22Rv1 (cell line): ENCODE results near the gene ERAP2.

Experiments used
- H3K27ac ChIP-seq: fragments of 450-650 bp; 2 replicates; pipeline ENCODE4 v1.5.1; 2017
- ZFX ChIP-seq: fragments of 450-650 bp; IDR thresholded peaks from 2 replicates; pipeline ENCODE4 v1.6.1; 2017; ENCODE audit warnings: antibody characterized with exemption, borderline replicate concordance
- TF ChIP-seq, protein P1 (sequence below): fragments of 450-650 bp; IDR thresholded peaks from 2 replicates; pipeline ENCODE4 v1.5.1; 2017; ENCODE audit warnings: mild to moderate bottlenecking

The ERAP2 gene

DNA sequence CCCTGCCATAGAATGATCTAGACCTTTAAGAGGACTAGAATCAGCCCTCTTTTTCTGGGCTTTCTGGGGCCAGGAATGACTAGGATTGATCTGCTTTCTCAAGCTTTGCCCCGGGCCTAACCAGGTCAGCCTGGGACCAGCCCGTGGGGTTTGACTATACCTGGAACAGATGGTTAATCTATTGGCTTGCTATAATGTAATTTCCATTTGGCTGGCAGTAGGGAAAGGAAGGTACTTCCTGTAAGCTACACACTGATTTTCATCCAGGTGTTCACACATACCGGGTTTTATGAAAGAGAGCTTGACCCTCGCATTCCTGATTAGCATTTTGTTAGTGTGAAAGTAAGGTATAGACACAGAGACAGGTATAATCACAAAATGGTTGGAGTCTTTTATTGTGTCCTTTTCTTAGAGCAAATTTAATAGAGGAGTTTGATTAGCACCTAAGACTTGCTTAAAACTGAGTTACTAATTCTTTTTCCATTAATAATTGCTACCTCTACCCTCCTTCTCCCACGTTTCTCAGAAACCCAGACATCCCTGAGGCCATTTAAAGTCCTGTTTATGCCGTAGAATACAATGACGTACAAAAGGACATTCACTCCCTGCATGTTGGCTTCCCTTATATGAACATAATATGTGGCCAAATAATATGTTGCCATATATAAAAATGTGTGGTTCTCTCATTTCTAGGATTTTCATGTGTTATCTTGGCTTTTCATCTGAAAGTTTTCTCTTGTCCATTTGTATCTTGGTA, 76.9 kb downstream of the ERAP2 start:
- H3K27ac ChIP-seq, result no peak overlapping the region
- no peak for TF ChIP-seq ZFX
- TF ChIP-seq, protein P1, sequence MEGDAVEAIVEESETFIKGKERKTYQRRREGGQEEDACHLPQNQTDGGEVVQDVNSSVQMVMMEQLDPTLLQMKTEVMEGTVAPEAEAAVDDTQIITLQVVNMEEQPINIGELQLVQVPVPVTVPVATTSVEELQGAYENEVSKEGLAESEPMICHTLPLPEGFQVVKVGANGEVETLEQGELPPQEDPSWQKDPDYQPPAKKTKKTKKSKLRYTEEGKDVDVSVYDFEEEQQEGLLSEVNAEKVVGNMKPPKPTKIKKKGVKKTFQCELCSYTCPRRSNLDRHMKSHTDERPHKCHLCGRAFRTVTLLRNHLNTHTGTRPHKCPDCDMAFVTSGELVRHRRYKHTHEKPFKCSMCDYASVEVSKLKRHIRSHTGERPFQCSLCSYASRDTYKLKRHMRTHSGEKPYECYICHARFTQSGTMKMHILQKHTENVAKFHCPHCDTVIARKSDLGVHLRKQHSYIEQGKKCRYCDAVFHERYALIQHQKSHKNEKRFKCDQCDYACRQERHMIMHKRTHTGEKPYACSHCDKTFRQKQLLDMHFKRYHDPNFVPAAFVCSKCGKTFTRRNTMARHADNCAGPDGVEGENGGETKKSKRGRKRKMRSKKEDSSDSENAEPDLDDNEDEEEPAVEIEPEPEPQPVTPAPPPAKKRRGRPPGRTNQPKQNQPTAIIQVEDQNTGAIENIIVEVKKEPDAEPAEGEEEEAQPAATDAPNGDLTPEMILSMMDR, result no peak

DNA sequence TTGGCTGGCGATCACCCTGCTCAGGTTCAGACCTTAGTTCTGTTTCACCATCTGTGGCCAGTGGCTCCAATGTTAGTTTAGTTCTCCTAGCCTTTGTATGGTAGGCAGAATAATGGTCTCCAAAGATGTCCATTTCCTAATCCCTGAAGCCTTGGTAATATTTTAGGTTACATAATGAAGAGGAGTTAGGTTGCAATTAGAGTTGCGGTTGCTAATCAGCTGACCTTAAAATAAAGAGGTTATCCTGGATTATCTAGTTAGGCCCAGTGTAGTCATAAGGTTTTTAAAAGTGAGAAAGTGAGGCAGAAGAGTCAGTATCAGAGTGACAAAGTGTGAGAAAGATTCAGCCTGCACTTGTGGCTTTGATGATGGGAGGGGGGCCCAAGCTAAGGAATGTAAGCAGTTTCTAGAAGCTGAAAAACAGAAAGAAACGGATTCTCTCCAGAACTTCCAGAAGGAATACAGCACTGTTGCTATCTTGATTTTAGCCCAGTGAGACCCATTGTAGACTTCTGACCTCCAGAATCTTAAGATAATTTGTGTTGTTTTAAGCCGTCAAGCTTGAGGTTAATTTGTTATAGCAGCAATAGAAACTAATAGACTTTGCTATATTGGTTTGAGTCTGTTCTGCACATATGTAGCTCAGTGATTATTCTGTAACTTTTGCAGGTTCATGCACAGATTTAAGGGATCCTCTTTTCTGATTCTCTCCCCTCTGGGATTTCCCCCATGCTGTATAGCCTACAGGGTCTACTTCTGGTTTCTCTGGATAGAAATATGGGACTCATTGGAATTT, 81.2 kb downstream of the ERAP2 start:
- TF ChIP-seq, protein P1, result no peak
- no peak for TF ChIP-seq ZFX
- H3K27ac ChIP-seq, result no peak overlapping the region

DNA sequence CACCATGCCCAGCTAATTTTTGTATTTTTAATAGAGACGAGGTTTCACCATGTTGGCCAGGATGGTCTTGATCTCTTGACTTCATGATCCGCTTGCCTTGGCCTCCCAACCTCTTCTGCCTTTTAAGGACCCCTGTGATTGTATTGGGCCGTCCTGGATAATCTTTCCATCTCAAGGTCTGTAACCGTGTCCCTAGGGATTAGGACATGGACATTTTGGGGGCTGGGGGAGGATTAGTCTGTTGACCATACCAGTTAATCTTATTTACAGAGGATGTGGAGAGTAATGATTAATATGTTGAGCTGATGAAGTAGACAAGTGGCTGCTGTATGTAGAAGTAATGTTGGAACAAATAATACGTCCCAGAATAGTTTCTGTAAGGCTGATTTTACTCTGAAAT, 82.7 kb downstream of the ERAP2 start:
- TF ChIP-seq, protein P1, result no peak
- no peak for TF ChIP-seq ZFX
- H3K27ac ChIP-seq, result no peak overlapping the region

DNA sequence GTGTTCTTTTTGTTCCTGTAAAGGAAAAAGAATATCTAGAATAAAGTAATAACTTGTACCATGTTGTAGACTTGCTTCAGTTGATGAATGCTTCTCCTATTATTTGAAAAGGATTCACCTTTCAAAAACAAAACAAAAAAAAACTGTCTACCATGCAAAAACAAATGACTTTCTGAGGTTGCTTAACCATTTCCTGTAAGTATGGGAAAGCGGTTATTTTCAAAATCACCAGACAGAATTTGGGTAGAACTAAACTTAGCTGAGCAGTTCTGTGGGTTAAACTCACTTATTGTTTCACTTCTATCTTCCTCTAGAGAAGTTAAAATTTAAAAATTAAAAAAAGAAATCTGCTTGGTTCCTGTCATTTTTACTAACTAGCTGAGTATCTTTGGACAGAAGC, 84.8 kb downstream of the ERAP2 start:
- TF ChIP-seq ZFX, result no peak
- TF ChIP-seq, protein P1, result no peak
- H3K27ac ChIP-seq, result no peak overlapping the region

DNA sequence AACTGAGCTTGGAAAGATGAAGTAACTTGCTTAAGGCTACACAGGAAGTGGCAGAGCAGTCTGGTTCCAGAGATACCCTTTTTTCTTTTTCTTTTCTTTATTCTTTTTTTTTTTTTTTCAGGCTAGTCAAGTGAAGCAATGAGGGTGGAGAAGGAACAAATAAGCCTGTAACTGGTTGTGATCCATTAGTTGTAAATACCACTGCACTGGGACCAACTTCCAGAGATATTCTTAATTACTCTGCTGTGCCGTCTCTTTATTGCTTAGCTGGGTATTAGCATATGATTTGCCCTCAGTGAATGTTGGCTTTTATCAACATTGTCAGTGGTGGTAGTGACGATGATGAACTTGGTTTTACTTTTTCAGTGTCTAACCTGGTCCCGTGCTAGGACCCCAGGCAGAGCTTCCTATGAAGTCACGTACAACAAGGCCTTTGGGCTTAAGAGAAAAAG, 86.3 kb downstream of the ERAP2 start:
- H3K27ac ChIP-seq, result no peak overlapping the region
- TF ChIP-seq ZFX, result no peak

DNA sequence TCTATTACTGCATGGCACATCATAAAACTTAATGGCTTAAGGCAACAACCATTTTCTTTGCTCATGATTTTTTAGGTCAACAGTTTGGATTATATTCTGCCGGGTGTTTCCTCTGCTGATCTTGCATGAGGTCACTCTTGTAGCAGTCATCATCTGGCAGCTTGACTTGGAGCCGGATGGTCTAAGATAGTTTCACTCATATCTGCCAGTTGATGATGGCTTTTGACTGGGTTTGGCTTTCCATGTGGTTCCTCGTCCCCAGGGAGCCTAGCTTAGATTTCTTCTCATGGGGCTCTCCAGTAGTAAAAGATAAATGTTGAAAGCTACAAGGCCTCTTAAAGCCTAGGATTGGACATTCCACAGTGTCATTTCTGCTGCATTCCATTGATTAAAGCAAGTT, 87.0 kb downstream of the ERAP2 start:
- H3K27ac ChIP-seq, result no peak overlapping the region
- TF ChIP-seq, protein P1, result no peak
- TF ChIP-seq ZFX, result no peak

DNA sequence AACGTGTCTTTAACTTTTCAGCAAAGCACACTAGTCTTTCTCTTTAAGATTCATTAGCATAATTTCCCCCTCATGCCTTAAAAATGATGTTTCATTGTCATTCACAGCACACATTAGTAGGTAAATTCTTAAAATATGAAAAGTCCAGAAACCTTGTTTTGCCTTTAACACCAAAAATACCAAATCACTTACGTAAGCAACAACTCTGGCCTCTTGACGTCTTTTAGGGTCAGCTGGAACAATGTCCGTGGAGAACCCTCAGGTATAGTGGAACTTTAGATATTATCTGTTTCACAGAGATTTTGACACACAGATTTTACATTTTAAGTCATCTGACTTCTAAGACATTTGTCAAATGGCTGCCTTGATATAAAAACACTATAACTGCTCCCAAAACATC, 90.5 kb downstream of the ERAP2 start:
- no peak overlapping the region for H3K27ac ChIP-seq
- TF ChIP-seq, protein P1, result no peak
- no peak for TF ChIP-seq ZFX
